Neural crest cell (in vitro differentiated cells): ENCODE data around the gene PIN1. TPM values are rescaled to one million over a fixed set of nuclear protein-coding genes. Genes with fewer than 3 reads are reported as not detected.

ENCODE experiments used
- DNase-seq: peaks from one replicate; pipeline ENCODE4 v3.0.0; 2021; ENCODE audit warnings: low read depth, mixed read lengths, low spot score
- H3K27ac Mint-ChIP-seq: one replicate; pipeline ENCODE4 v1.8.0; 2021; ENCODE audit warnings: mild to moderate bottlenecking, mixed read lengths; ENCODE audit not compliant: unreplicated experiment
- H3K27me3 Mint-ChIP-seq: 2 replicates; pipeline ENCODE4 v1.8.0; 2021; ENCODE audit warnings: low read depth, mild to moderate bottlenecking, mixed read lengths
- H3K36me3 Mint-ChIP-seq: 2 replicates; pipeline ENCODE4 v1.8.0; 2021; ENCODE audit warnings: low read depth, mild to moderate bottlenecking, mixed read lengths
- H3K4me1 Mint-ChIP-seq: 2 replicates; pipeline ENCODE4 v1.8.0; 2021; ENCODE audit warnings: mixed read lengths
- H3K4me3 Mint-ChIP-seq: one replicate; pipeline ENCODE4 v1.8.0; 2021; ENCODE audit warnings: mild to moderate bottlenecking, mixed read lengths
- H3K9me3 Mint-ChIP-seq: 2 replicates; pipeline ENCODE4 v1.8.0; 2021; ENCODE audit warnings: mixed read lengths
- total RNA-seq: library from RNA; stranded (reverse); gene quantifications from 2 replicates; pipeline ENCODE4 v1.2.1, GENCODE V29; 2021
- TF ChIP-seq, protein P1 (sequence below): fragments of 200-600 bp; sonication (generic); conservative IDR thresholded peaks from 2 replicates; pipeline ENCODE4 v1.5.0; 2021; ENCODE audit warnings: antibody characterized with exemption, mild to moderate bottlenecking

PIN1 gene
- total RNA-seq, 1 donor from 2014 or later = 117 TPM

DNA sequence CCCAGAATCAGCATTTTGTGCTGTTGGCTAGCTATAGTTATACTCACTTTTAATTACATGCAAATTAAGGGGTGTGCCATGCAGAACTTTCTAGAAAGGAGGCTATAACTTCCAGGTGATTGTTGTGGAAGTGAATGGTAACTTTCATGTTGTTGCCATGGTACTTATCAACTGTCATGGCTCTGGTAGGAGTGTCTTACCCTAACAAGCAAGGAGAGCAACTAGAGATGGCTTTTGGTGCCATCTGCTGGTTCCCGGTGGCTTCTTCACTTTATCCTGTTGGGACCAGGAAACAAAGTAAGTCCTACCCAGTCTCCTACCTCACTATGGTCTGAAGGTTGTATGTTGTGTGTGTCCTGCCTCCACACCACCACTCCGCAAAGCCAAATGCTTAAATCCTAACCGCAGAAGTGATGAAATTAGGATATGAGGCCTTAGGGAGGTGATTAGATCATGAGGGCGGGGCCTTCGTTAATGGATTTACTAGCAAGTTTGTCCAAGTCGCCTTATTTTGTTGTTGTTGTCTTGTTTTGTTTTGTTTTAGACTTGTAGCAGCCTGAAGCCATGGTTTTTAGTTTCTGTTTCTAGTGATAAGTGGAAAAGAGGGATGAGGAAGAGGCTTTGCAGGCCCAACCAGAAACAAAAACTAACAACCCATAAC is 38.9 kb upstream of the PIN1 start:
- peaks cover 16% of the 10 kb centered on the region for H3K4me1 Mint-ChIP-seq
- peak overlapping the region; percentile 85 for H3K4me3 Mint-ChIP-seq
- TF ChIP-seq, protein P1, sequence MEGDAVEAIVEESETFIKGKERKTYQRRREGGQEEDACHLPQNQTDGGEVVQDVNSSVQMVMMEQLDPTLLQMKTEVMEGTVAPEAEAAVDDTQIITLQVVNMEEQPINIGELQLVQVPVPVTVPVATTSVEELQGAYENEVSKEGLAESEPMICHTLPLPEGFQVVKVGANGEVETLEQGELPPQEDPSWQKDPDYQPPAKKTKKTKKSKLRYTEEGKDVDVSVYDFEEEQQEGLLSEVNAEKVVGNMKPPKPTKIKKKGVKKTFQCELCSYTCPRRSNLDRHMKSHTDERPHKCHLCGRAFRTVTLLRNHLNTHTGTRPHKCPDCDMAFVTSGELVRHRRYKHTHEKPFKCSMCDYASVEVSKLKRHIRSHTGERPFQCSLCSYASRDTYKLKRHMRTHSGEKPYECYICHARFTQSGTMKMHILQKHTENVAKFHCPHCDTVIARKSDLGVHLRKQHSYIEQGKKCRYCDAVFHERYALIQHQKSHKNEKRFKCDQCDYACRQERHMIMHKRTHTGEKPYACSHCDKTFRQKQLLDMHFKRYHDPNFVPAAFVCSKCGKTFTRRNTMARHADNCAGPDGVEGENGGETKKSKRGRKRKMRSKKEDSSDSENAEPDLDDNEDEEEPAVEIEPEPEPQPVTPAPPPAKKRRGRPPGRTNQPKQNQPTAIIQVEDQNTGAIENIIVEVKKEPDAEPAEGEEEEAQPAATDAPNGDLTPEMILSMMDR = peak; percentile 92
- no peak overlapping the region for H3K27ac Mint-ChIP-seq
- H3K36me3 Mint-ChIP-seq = no peaks in the 10 kb centered on the region
- H3K9me3 Mint-ChIP-seq = no peaks in the 10 kb centered on the region
- no peaks in the 10 kb centered on the region for H3K27me3 Mint-ChIP-seq
- peak; percentile 72 for DNase-seq

DNA sequence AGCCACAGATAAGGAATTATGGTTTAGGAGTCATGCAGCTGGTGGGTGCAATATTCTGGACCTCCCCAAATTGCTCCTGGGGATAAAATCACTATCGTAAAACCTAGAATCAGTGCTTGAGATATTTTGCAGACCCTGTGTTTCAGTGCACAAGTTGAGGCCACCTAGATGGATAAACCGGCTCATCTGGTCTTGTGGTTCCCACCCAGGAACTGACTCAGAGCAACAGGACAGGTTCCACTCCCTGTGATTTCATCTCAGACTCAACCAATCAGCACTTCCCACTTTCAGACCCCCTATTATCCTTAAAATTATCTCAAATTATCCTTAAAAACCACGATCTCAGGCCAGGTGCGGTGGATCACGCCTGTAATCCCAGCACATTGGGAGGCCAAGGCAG is 37.2 kb upstream of the PIN1 start:
- no peaks in the 10 kb centered on the region for H3K9me3 Mint-ChIP-seq
- TF ChIP-seq, protein P1 = no peak
- no peaks in the 10 kb centered on the region for H3K27me3 Mint-ChIP-seq
- no peaks in the 10 kb centered on the region for H3K36me3 Mint-ChIP-seq
- no peak overlapping the region for H3K4me3 Mint-ChIP-seq
- H3K27ac Mint-ChIP-seq = no peak overlapping the region
- DNase-seq = no peak
- H3K4me1 Mint-ChIP-seq = peaks cover 12% of the 10 kb centered on the region

- Mint-ChIP-seq H3K4me1 (peaks cover 6% of the 10 kb centered on the region), H3K4me3 (no peak overlapping the region), H3K27me3 (no peaks in the 10 kb centered on the region), H3K27ac (no peak overlapping the region), H3K36me3 (peaks cover 3% of the 10 kb centered on the region), H3K9me3 (no peaks in the 10 kb centered on the region)
- DNase-seq = no peak
- TF ChIP-seq, protein P1 = no peak
Measured at GRCh38 chr19:9799162-9799561, 36.0 kb upstream of the PIN1 start.

DNA sequence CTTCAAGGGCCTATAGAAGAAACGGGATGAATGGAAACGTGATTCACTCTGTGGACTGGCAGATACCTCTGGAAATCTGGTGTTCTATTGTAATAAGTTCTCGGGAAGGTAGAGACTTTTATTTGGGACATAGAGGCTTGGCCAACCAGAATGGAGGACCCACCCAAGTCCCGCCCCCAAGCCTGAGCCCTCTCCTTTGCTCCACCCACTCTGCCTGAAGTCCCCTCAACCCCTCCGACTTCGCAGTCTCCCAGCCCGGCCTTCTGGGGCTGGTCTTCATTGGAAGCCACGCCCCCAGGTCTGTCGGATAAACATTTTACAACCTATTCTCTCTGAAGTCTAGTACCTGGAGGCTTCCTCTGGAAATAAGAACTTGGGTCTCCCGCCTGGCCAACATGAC is 33.1 kb upstream of the PIN1 start:
- TF ChIP-seq, protein P1 = no peak
- no peaks in the 10 kb centered on the region for H3K27me3 Mint-ChIP-seq
- DNase-seq = no peak
- no peak overlapping the region for H3K27ac Mint-ChIP-seq
- no peaks in the 10 kb centered on the region for H3K9me3 Mint-ChIP-seq
- H3K36me3 Mint-ChIP-seq = peaks cover 3% of the 10 kb centered on the region
- no peaks in the 10 kb centered on the region for H3K4me1 Mint-ChIP-seq
- no peak overlapping the region for H3K4me3 Mint-ChIP-seq

DNA sequence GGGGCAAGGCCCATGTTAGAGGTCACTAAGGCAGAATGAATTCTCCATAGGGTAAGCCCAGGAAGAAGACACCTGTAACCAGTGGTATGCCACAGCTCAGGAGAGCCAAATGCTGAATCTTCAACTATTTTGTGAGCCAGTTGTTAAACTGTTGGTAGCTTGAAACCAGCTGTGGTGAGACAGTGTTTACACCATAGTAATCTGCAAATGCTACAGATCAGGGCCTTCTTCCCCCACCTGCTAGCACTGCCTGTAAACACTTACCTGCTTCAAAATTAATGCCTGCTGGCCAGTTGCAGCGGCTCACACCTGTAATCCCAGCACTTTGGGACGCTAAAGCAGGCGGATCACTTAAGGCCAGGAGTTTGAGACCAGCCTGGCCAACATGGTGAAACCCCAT is 28.3 kb upstream of the PIN1 start:
- no peaks in the 10 kb centered on the region for H3K27me3 Mint-ChIP-seq
- H3K36me3 Mint-ChIP-seq = peaks cover 7% of the 10 kb centered on the region
- no peak overlapping the region for H3K4me3 Mint-ChIP-seq
- H3K4me1 Mint-ChIP-seq = no peaks in the 10 kb centered on the region
- DNase-seq = no peak
- TF ChIP-seq, protein P1 = no peak
- H3K27ac Mint-ChIP-seq = no peak overlapping the region
- no peaks in the 10 kb centered on the region for H3K9me3 Mint-ChIP-seq
